Muscle layer of duodenum (tissue), 2 donors: ENCODE results near the gene CCDC107.
A peak's percentile ranks its signal among the peaks of the same experiment; 100 is the strongest.

Experiments
- H3K27ac ChIP-seq: one replicate; pipeline ENCODE4 v1.7.0; 2013; ENCODE audit warnings: mild to moderate bottlenecking, low read length
- H3K27me3 ChIP-seq: one replicate; pipeline ENCODE4 v1.7.0; 2013; ENCODE audit warnings: low read depth, mild to moderate bottlenecking, control low read depth, low read length
- H3K36me3 ChIP-seq, 2 donors: one replicate each; pipeline ENCODE4 v1.7.0; 2013; ENCODE audit warnings: low read length in 2 of 2, control low read depth in 1 of 2, mild to moderate bottlenecking in 1 of 2; ENCODE audit not compliant: insufficient read depth in 2 of 2, control insufficient read depth in 1 of 2
- H3K4me1 ChIP-seq, 2 donors: one replicate each; pipeline ENCODE4 v1.7.0; 2013; ENCODE audit warnings: low read length in 2 of 2, mild to moderate bottlenecking in 2 of 2, control low read depth in 1 of 2, moderate library complexity in 1 of 2; ENCODE audit not compliant: insufficient read depth in 2 of 2, control insufficient read depth in 1 of 2
- H3K4me3 ChIP-seq, 2 donors: one replicate each; pipeline ENCODE4 v1.7.0; 2013; ENCODE audit warnings: low read length in 2 of 2, low read depth in 1 of 2, mild to moderate bottlenecking in 1 of 2
- H3K9me3 ChIP-seq, 2 donors: one replicate each; pipeline ENCODE4 v1.7.0; 2013; ENCODE audit warnings: low read length in 2 of 2, control low read depth in 1 of 2, mild to moderate bottlenecking in 1 of 2; ENCODE audit not compliant: control insufficient read depth in 1 of 2
- donor health status: healthy.

Gene CCDC107

DNA sequence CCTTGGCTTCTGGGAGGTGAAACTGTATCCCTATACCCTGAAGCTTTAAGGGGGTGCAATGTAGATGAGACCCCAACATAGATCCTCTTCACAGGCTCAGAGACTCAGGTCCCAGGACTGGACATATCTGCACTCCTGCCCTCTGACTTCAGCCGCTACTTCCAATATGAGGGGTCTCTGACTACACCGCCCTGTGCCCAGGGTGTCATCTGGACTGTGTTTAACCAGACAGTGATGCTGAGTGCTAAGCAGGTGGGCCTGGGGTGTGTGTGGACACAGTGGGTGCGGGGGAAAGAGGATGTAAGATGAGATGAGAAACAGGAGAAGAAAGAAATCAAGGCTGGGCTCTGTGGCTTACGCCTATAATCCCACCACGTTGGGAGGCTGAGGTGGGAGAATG lies 21.0 kb downstream of the CCDC107 start:
- Histone ChIP-seq H3K36me3 (peaks cover 17 to 19% of the 10 kb centered on the region in 2 donors), H3K4me3 (no peak overlapping the region), H3K27ac (no peak overlapping the region), H3K4me1 (peaks cover 0 to 25% of the 10 kb centered on the region in 2 donors), H3K27me3 (peaks cover 4% of the 10 kb centered on the region), H3K9me3 (no peaks in the 10 kb centered on the region)

DNA sequence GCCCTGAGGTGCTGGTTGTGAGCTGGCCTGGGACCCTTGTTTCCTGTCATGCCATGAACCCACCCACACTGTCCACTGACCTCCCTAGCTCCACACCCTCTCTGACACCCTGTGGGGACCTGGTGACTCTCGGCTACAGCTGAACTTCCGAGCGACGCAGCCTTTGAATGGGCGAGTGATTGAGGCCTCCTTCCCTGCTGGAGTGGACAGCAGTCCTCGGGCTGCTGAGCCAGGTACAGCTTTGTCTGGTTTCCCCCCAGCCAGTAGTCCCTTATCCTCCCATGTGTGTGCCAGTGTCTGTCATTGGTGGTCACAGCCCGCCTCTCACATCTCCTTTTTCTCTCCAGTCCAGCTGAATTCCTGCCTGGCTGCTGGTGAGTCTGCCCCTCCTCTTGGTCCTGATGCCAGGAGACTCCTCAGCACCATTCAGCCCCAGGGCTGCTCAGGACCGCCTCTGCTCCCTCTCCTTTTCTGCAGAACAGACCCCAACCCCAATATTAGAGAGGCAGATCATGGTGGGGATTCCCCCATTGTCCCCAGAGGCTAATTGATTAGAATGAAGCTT lies 21.8 kb downstream of the CCDC107 start:
- Histone ChIP-seq H3K9me3 (no peaks in the 10 kb centered on the region), H3K36me3 (peaks cover 23 to 24% of the 10 kb centered on the region in 2 donors), H3K4me1 (peaks cover 0 to 31% of the 10 kb centered on the region in 2 donors), H3K27ac (peak overlapping the region; percentile 51), H3K4me3 (no peak overlapping the region), H3K27me3 (peaks cover 4% of the 10 kb centered on the region)

DNA sequence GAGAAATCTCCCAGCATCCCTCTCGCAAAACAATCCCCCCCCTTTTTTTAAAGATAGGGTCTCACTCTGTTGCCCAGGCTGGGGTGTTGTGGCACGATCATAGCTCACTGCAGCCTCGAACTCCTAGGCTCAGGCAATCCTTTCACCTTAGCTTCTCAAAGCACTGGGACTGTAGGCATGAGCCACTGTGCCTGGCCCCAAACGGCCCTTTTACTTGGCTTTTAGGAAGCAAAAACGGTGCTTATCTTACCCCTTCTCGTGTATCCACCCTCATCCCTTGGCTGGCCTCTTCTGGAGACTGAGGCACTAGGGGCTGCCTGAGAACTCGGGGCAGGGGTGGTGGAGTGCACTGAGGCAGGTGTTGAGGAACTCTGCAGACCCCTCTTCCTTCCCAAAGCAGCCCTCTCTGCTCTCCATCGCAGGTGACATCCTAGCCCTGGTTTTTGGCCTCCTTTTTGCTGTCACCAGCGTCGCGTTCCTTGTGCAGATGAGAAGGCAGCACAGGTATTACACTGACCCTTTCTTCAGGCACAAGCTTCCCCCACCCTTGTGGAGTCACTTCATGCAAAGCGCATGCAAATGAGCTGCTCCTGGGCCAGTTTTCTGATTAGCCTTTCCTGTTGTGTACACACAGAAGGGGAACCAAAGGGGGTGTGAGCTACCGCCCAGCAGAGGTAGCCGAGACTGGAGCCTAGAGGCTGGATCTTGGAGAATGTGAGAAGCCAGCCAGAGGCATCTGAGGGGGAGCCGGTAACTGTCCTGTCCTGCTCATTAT lies 22.4 kb downstream of the CCDC107 start:
- peaks cover 26 to 31% of the 10 kb centered on the region in 2 donors for H3K36me3 ChIP-seq
- H3K27me3 ChIP-seq = peaks cover 4% of the 10 kb centered on the region
- peak overlapping the region; percentile 51 for H3K27ac ChIP-seq
- H3K9me3 ChIP-seq = no peaks in the 10 kb centered on the region
- H3K4me1 ChIP-seq = peaks cover 0 to 36% of the 10 kb centered on the region in 2 donors
- no peak overlapping the region for H3K4me3 ChIP-seq

DNA sequence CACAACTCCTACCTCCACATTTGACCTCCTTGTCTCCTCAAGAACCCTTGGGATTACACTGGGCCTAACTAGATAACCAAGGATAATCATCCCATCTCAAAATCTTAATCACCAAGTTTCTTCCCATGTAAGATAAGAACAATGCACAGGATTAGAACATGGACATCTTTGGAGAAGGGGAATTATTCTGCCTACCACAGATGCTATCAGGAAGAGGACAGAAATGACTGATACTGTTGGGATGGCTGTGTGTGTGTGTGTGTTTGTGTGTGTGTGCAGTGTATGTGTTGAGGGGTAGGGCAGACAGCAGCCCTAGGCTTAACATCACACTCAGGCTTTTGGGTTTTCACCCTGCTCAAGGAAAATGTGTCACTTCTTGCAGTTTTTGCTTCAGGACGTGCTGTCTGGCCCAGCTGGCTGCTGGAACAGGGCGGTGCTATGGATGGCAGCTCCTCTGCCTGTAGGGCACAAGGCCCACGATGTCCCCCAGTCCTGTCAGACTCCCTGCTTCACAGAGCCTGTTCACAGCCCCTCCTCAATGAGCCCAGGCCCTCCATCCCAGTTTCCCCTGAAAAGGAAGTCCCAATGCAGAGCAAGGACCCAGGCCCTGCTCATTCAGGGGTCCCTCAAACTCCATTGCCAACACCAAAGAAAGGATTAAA lies 23.4 kb downstream of the CCDC107 start:
- Histone ChIP-seq H3K4me1 (peaks cover 0 to 30% of the 10 kb centered on the region in 2 donors), H3K36me3 (peaks cover 26 to 37% of the 10 kb centered on the region in 2 donors), H3K27me3 (peaks cover under 1% of the 10 kb centered on the region), H3K9me3 (no peaks in the 10 kb centered on the region), H3K27ac (peak overlapping the region; percentile 61), H3K4me3 (no peak overlapping the region)

DNA sequence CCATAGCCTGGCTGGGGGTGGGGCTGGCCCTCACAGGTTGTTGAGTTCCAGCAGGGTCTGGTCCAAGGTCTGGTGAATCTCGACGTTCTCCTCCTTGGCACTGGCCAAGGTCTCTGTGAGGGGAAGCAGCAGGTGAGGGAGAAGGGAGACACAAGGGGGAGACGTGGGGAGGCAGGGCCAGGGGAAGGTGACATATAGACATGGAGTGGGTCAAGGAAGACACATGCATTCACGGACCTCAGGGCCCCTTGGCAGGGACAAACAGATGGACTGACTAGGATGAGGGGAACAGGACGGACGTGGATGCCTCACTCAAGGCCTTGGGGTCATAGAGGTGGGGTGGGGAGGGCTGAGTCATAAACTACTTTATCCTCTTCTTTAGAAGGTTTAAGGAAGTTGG lies 24.0 kb downstream of the CCDC107 start:
- Histone ChIP-seq H3K27ac (peak overlapping the region; percentile 61), H3K4me1 (peaks cover 0 to 33% of the 10 kb centered on the region in 2 donors), H3K27me3 (no peaks in the 10 kb centered on the region), H3K36me3 (peaks cover 26 to 43% of the 10 kb centered on the region in 2 donors), H3K9me3 (no peaks in the 10 kb centered on the region), H3K4me3 (no peak overlapping the region)

DNA sequence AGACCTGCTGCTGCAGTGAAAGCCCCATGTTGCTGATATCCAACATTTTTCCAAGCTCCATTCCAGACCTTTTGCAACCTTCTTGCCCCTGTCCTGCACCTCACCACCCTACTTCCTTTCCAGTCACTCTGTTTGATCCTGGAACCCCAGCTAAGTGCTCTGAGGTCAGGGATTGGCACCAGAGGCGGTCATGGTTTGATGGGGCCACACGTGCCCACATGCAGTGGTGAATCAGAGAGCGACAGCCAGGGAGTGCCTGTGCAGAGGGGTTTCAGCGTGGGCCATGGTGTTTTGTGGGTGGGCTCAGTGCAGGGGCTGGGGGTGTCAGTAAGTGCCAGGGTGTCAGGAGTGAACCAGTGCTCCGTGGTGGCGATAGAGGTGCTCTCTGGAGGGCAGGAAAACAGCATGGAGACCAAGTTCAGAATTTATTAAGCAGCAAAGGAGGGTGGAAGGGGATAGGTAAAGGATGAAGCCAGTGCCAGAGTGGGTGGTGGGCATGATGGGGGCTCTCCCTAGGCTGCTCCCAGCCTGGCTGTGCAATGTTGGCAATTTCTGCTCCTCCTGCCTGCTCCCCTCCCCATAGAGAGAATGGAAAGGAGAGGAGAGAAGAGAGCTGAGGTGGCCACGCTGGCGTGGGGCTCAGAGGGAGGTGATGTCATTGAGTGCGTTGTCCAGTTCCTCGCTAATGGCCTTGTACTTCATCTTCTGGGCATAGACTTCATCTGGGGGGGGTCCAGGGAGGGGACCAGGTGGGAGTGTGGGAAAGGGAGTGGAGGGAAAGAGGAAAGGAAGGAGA lies 24.6 kb downstream of the CCDC107 start:
- H3K36me3 ChIP-seq = peaks cover 26 to 43% of the 10 kb centered on the region in 2 donors
- H3K27ac ChIP-seq = no peak overlapping the region
- H3K4me1 ChIP-seq = peaks cover 0 to 33% of the 10 kb centered on the region in 2 donors
- no peaks in the 10 kb centered on the region for H3K27me3 ChIP-seq
- H3K4me3 ChIP-seq = peak overlapping the region in 1 of 2 donors; percentile 4
- no peaks in the 10 kb centered on the region for H3K9me3 ChIP-seq

DNA sequence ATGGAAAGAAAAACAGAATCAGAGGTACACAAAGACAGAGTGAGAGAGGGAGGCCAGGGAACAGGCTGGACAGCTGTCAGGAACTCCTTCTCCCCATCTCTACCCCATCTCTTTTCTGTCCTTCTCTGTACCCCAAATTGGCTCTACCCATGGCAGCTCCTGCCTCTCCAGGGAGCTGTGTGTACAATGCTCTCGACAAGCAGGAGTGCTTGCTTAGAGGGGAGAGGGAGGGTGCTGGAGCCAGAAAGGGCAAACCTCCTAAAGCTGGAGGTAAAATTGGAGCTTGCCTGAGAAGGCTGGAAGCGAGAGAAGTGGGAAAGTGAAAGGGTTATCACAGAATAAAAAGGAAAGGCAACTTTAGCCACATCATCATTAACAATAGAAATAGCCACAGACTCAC lies 25.2 kb downstream of the CCDC107 start:
- H3K4me1 ChIP-seq = peaks cover 0 to 33% of the 10 kb centered on the region in 2 donors
- H3K36me3 ChIP-seq = peaks cover 26 to 43% of the 10 kb centered on the region in 2 donors
- no peaks in the 10 kb centered on the region for H3K9me3 ChIP-seq
- H3K27me3 ChIP-seq = no peaks in the 10 kb centered on the region
- peak overlapping the region; percentile 7 to 78 for H3K4me3 ChIP-seq
- no peak overlapping the region for H3K27ac ChIP-seq

DNA sequence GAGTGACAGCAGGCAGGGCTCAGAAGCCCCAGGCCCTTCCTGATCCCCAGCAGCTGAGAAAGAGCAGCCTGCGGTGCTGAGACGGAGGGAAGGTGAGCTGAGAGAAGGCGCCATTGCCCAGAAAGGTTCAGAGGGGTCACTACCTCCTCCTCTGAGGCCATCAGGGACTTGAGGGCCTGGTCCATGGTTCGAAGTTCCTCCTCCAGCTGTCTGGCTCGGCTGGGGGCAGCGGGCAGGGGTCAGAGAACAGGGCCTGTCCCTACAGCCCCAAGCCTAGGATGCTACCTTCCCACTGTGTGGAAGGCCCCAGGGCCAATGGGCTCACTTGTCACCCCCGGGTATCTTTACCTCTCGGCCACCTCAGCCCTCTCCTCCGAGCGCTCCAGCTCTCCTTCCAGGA lies 26.8 kb downstream of the CCDC107 start:
- H3K27ac ChIP-seq = peak overlapping the region; percentile 47
- peaks cover 0 to 33% of the 10 kb centered on the region in 2 donors for H3K4me1 ChIP-seq
- H3K27me3 ChIP-seq = no peaks in the 10 kb centered on the region

DNA sequence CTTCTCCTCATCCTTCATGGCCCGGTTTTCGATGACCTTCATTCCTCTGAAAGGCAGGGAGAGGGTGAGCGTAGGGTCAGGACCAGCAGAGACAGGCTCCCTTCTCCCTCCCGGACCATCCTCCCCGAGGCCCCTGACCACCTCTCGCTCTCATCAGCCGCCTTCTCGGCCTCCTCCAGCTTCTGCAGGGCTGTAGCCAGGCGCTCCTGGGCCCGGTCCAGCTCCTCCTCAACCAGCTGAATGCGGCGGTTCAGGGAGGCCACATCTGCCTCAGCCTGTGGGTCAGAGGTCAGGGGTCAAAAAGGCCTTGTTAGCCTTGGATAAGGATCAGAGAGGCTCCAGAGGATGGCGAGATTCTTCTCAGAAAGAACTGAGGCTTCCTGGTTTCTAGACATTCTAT lies 27.4 kb downstream of the CCDC107 start:
- Histone ChIP-seq H3K9me3 (no peaks in the 10 kb centered on the region), H3K27ac (no peak overlapping the region), H3K36me3 (peaks cover 26 to 47% of the 10 kb centered on the region in 2 donors), H3K27me3 (no peaks in the 10 kb centered on the region), H3K4me3 (peak overlapping the region; percentile 32 to 78), H3K4me1 (peaks cover 0 to 33% of the 10 kb centered on the region in 2 donors)

More for the DNA sequence above, 26.8 kb downstream of the CCDC107 start:
- Histone ChIP-seq H3K36me3 (peaks cover 26 to 43% of the 10 kb centered on the region in 2 donors), H3K9me3 (no peaks in the 10 kb centered on the region), H3K4me3 (peak overlapping the region; percentile 32 to 78)

DNA sequence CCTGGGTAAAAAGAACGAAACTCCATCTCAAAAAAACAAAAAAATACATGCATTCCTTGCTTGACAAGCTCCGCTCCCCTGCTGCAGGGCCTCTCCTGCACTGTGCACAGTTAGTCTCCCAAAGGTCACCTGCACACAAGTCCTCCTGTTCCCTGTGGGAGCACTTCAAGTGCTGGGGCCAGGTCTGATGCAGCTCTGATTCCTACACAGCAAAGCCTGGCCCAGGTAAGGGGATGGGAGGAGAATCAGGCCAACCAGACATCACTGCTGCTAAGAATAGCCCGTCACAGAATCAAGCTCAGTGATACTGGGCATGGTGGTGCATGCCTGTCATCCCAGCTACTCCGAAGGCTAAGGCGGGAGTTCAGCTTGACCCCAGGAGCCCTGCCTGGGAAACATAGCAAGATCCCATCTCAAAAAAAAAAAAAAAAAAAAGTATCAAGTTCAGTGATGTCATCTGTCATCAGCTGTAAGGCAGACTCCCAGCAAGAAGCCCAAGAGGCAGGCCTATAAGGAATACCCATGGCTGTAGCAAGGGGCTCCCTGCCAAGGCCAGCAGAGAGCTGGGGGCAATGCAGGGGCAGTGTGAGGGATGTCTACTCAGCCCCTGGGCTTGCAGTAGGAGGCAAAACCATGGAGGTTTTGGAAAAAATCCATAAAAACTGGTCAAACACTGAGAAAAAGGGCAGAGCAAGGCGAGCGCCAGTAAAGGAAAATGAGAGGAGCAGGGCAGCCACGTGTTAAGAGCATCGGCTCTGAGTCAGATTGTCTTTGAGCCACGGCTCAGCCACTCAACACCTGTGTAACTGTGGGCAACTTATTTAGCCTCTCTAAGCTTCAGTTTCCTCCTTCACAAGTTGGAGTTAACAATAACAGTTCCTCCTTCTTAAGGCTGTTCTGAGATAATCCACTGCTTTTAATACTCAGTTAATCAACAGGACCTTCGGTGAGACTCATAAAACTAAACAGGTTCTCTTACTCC lies 28.4 kb downstream of the CCDC107 start:
- peak overlapping the region; percentile 94 for H3K27ac ChIP-seq
- H3K4me1 ChIP-seq = peaks cover 0 to 36% of the 10 kb centered on the region in 2 donors
- peak overlapping the region; percentile 71 to 78 for H3K4me3 ChIP-seq
- H3K9me3 ChIP-seq = no peaks in the 10 kb centered on the region
- no peaks in the 10 kb centered on the region for H3K27me3 ChIP-seq
- peaks cover 26 to 51% of the 10 kb centered on the region in 2 donors for H3K36me3 ChIP-seq
